GM18868 (cell line): ENCODE measurements around the gene FAM83G.
A peak's percentile ranks its signal among the peaks of the same experiment; 100 is the strongest.

Experiments used
- ATAC-seq: cut with Tn5 transposase; IDR thresholded peaks from one replicate; pipeline ENCODE4 v1.9.1; 2021; ENCODE audit warnings: mild to moderate bottlenecking, moderate library complexity; ENCODE audit not compliant: unreplicated experiment

The FAM83G gene

GRCh38 chr17:19010729-19011505 lies 6.4 kb upstream of the FAM83G start:
- no peak for ATAC-seq

DNA sequence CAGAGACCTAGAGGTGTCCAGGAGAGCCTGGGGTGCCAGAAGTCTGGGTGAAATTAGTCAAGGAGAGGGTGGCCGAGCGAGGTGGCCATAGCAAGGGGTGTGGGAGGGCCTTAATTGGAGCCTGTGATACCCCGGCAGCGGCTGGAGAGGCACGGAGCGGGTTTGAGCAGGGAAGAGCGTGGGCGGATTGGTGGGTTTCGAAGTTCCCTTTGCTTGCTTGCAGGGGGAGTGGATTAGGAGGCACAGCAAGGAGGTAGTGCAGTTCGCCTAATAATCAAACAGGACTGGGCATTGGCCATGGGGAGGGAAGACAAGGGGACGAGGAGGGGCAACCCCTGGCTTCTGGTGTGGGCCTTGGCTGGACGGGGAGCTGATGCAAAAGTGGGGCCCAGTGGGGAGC lies 5.4 kb upstream of the FAM83G start:
- ATAC-seq, result no peak

DNA sequence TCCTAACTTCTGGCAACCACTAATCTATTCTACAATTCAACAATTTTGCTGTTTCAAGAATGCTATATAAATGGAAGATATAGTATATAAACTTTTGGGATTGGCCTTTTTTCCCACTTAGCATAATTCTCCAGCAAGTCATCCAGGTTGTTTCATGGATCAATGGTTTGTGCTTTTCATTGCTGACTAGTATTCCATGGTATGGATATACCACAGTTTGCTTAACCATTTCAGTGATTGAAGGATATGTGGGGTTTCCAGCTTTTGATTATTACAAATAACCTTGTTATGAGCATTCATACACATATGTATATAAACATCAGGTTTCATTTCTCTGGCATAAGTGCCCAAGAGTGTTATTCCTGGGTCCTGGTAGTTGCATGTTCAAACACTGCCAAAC lies 2.1 kb upstream of the FAM83G start:
- ATAC-seq, result no peak

GRCh38 chr17:19005789-19006430 lies 1.3 kb upstream of the FAM83G start:
- no peak for ATAC-seq

DNA sequence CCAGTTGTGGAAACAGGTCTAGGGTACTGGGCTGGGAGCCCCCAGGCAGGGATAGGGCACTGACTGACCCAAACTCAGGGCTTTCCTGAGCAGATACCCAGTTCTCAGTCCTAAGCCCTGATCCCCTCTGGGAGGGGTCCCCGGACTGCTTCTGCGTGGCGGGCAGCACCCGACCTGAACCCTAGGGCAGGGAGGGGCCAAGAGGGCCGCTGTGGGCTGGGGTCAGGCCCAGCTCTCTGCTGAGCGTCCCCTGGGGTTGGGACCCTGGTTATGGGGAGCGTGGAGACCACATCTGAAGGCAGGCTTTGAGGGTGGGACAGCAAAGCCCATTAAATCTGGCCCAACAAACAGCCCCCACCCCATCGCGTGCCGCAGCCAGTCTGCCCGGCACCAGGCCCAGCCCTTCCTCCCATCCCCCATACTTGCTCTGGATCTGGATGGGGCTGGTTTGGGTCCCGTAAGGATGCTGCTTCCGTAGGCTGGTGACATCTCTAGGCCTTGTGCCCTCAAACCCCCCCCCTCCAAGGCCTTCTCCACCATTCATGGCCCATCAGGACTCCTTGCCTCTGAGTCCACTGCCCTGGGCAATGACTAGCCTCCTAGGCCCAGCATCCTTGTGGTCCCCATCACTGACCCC lies 691 bp upstream of the FAM83G start:
- ATAC-seq, result no peak

DNA sequence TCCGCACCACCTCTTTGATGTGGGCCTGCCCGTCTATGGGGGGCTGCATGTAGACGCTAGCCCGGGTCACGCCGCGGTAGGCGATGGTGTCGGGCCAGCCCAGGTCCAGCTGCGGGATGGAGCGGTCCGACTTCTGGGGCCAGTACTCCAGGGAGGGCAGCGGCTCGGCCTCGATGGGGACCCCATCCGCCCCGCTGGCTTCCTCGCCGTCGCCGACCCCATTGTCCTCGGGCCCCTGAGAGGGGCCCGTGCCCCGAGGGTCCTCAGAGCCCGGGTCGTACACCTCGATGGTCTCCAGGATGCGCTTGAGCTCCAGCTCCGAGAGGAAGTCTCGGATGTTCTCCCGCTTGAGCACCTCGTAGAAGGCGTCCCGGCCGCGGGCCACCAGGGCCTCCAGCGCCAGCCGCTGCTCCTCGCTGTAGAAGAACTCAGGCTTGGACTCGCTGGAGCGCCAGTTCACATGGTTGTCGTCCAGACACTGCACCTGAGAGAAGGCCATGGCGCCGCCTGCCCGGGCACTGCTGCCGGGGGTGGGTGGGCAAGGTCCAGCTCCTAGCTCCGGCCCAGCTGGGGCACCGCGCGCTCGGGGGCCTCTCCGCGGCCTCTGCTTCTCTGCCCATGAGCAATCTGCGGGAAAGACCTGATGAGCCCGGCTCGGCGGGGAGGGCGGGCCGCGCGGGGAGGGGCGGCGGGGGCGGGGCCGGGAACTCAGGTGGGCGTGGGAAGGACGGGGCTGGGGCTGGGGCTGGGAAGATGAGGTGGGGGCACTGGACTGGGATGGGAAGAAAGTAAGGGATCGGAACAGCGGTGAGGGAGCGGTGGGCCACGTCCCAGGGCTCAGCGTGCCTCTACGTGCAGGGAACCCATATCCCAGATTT lies 782 bp downstream of the FAM83G start:
- peak; percentile 17 for ATAC-seq

DNA sequence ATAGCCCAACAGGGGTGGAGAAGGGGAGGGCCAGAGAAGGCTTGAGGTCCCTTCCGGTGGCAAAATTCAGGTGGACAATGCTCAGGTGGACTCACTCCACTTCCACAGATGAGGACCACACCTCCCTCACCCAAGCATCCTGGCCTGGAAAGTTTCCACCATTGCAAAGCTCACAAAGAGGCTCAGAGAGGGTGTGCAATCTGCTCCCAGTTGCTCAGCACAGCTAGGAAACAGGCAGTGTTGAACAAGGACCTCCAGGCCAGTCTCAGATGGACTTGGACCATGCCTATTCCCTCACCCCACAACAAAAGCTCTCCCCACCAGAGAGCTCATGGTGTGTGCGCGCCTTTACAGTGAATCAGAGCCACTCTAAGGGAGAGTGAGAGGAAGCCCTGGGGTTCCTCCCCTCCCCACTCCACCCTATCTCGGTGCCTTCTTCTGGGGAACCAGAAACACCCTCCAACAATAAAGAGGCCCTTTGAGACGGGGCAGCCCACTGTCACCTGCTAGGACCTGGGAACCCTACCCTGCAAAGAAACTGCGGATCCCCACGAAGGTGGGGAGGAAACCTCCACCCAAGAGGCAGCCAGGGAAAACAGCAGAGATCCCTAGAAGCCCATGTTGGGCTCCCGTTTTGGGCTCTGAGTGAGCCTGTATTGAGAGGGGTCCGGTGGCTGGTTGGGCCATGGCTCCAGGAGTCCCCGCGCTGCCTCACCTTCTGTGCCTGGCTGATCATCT lies 1.6 kb downstream of the FAM83G start:
- no peak for ATAC-seq

DNA sequence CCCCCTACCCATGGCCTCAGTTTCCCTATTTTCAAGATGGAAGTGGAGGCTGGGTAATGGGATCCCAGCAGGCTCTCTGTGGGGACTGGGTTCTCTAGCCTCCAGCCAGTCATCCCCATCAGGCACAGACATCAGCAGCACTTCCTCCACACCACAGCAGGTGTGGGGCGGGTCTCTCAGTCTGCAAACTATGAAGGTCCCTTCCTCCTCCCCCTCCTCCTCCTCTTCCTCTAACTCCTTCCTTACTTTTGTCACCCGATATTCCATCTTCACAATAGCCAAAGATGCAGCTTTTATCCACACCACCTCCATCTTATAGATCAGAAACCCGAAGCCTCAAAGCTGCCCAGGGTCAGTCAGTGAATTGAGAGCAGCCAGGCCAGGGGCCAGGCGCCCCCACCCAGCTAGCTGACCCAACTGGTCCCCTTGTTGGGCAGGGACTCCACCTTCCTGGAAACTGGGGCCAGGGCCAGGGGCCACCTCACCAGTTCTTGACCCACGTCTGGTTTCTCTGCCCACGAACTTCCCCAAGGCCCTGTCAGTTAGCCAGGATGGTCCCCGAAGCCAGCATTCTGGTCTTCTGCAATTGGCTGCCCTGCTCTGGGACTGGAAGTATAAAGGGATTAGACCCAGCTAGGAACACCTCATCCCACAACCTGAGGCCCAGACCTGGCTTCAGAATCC lies 2.5 kb downstream of the FAM83G start:
- no peak for ATAC-seq

DNA sequence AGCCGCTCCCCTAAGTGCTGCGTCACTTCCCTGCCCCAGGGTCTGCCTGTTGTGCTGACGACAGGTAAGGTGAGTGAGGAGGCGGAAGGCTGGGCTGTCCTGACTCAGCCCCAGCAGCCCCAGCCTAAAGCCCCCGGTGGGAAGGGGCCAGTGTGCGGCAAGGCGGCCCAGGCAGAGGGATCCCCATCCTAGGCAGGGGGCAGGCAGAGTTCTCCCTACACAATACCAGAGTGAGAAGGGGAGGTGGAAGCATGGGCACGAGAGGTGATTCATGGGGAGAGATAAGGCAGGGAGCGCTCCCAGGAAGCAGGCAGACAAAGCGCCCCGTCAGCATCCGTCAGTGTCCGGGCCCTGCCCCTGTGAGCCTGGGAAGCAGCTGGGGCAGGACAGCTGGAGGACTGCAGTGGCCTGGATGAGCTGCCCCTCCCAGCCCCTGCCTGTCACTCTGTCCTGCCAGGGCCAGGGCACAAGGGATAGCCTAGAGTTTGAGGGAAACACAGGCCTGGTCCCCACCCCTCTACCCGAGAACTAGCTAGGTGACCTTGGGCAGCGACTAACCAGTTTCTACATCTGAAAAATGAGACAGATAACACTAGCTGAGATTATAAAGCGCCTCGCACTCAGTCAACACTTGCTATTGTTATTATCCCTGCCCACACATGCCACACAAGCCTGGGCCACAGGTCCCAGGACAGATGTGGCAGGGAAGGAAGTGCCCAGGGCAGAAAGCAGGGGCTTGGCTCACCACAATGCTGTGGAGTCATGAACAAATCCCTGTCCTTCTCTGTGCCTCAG lies 3.8 kb downstream of the FAM83G start:
- no peak for ATAC-seq

DNA sequence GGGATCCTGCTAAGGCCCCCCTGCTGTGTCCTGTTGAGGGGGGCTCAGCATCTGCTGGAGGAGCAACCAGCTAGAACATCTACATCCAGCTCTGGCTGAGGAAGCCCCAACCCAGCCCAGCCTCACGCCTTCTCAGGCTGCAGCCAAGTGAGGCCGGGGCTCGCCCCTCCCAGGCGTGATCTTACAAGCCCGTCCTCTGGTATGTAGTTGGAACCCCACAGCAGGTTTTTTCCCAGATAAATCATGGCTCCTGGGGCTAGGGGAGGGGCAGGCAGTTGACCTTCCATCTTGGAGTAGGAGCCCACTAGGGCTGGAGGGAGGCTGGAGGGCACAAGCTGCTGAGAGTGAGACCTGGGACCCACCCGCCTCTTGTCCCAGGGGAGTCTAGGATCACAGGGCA lies 4.7 kb downstream of the FAM83G start:
- ATAC-seq, result no peak

- ATAC-seq, result no peak
Observed at GRCh38 chr17:18999394-18999793, 5.2 kb downstream of the FAM83G start.

DNA sequence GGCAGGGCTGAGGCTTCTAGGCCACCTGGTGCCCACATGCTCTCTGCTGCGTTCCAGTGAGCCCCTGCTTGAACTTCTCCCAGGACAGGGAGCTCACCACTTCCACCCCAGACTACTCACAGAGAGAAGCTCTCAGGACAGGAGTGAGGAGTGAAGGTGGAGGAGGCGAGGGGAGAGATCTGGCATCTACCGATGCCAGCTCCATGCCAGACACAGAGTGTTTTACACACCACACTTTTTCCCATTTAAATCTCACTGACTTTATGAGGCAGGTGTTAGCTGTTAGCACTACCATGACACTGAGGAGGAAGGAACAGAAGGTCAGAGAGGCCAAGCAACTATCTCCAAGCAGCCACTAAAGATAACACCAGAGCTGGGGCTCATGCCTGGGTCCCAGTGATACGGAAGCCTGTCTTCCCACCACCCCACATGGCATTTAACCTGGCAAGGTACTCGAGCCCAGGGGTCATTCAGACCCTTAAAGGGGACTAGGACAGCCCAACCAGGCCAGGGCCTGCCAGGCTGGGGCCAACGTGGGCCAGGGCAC lies 6.8 kb downstream of the FAM83G start:
- ATAC-seq, result no peak

GRCh38 chr17:18996458-18996857 lies 8.1 kb downstream of the FAM83G start:
- ATAC-seq, result no peak

DNA sequence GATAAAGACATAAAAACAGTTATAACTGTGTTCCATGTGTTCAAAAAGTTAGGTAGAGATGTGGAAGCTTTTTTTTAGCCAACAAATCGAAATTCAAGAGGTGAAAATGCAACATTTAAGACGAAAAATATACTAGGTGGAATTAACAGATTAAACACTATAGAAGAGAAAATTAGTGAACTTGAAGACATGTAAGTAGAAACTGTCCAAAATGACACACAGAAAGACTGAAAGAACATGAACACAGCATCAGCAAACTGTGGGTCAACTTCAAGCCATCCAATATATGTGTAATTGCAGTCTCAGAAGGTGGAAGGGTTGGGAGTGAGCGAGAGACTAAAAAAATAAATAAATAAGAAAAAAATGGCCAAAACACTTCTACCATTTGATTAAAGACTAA lies 9.3 kb downstream of the FAM83G start:
- no peak for ATAC-seq

GRCh38 chr17:18994631-18995030 lies 9.9 kb downstream of the FAM83G start:
- ATAC-seq, result no peak

GRCh38 chr17:18993905-18994526 lies 10.5 kb downstream of the FAM83G start:
- no peak for ATAC-seq

- ATAC-seq, result no peak
Observed at GRCh38 chr17:18992454-18993130, 12.0 kb downstream of the FAM83G start.
